NCI-H2107 treated with DMSO at 0.1 percent for 48 hours (cell line): Measurements from ENCODE around the gene MORC2.

Experiments
- DNase-seq: peaks from one replicate; lab custom pipeline; 2025; ENCODE audit not compliant: unreplicated experiment; lab: John Stamatoyannopoulos, UW

MORC2 gene

DNA sequence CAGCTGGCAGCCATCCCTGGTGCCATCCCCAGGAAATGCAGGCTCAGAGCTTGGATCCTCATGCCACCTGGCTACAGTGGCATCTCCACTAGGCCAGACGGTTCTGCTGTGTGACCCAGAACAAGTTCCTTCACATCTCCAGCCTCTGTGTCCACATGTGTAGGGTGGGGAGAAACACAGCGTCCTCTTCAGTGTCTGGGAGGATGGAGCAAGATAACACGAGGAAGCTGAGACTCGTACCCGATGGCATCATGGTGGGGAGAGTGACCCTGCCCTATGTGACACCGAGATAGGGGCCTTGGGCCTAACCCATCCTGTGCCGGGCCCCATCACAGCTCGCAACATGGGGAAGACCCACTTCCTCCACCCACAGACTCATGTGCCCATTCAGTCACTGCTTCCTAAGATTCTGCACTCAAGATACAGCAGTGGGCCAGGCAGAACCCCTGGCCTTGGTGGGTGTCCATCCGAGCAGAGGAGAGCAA, 78.5 kb downstream of the MORC2 start:
- DNase-seq, result no peak

DNA sequence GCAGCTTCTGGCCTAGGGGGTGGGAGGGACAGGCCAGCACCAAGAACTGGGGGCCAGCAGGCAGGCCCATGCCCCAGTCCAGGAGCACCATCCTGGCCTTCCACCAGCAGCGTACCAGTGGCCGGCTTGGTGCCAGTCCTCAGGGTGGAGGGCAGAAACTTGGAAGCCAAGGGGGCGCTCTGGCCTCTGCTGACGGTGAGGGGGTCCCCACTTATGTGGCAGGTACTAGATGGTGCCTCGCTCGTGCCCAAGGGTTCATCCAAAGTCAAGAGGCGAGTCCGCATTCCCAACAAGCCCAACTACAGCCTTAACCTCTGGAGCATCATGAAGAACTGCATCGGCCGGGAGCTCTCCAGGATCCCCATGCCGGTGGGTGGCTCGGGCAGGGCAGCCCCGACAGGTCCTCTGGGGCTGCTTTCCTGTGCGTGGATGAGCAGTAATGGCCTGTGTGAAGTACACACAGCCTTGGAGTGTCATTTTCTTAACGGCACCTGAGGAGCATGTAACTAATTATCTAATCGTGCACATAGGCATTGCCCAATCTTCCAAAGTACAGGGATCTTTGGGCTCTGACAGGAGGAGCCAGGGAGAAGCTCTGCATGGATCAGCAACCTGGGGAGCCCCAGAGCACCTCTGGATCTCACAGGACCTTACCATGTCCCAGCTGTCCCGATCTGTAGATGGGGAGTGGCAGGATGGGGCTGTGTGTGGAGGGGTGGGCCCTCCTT, 79.1 kb downstream of the MORC2 start:
- no peak for DNase-seq

DNA sequence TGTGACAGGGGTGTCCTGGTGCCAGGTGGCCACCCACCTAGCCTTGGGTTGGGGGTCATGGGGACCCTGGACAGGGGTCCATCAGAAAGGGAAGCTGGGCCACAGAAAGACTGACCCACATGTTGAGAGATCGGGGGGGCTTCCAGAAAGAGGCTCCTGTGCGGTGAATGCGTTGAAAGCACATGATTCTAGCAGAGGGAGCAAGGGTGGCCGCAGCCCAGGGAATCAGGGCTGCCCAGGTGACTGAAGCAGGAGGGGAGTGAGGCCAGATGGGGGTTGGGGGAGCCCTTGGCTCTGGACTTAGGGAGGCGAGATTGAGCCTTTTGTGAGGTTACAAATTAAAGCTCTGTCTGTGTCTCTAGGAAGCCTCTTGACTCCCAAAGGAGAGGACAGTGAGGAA, 80.7 kb downstream of the MORC2 start:
- no peak for DNase-seq

DNA sequence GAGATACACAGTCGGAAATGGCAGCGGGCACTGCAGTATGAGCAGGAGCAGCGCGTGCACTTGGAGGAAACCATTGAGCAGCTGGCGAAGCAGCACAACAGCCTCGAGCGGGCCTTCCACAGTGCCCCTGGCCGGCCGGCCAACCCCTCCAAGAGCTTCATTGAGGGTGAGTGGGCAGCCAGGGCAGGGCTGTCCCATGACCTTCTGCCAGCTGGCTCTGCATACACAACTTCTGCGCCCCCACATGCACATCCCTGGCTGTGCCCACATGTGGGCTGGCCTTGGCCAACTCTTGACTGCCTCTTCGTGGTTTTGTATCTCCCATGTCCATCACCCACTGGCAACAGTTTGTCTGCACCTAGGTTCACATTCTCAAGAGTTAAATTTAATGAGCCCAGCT, 81.1 kb downstream of the MORC2 start:
- no peak for DNase-seq

DNA sequence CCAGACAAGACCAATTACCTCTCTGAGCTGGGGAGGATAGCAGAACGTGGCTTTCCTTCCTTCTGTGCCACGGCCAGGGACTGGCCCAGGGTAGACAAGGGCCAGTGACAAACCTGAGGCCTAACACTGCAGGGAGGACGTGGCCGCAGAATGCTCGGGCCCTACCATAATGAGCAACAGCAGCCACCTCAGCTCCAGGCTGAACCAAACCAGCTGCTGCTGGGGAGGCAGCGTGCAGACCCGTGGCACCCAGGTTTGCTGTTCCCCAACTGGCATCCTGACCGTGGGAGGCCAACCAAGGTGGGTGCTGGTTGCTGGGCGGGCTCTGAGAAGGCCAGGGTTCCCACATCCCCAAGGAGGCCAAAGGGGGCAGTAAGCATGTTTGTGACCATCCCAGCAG, 83.0 kb downstream of the MORC2 start:
- no peak for DNase-seq

DNA sequence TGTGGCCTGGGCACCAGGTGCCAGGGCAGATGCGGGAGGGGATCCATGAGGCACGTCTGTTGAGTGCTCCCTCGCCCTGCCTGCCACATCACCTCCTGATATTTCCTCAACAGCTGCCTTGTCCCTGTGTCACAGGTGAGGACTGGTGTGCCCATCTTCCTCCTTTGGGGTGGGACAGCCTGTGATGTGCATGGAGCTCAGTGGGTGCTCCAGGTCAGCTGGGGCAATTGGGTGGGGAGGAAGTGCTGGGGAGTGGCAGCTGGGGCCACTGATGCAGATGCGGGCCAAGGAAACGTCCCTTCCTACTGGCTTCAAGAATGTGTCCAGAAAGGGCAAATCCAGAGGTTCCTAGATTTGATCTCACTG, 83.6 kb downstream of the MORC2 start:
- DNase-seq, result no peak

DNA sequence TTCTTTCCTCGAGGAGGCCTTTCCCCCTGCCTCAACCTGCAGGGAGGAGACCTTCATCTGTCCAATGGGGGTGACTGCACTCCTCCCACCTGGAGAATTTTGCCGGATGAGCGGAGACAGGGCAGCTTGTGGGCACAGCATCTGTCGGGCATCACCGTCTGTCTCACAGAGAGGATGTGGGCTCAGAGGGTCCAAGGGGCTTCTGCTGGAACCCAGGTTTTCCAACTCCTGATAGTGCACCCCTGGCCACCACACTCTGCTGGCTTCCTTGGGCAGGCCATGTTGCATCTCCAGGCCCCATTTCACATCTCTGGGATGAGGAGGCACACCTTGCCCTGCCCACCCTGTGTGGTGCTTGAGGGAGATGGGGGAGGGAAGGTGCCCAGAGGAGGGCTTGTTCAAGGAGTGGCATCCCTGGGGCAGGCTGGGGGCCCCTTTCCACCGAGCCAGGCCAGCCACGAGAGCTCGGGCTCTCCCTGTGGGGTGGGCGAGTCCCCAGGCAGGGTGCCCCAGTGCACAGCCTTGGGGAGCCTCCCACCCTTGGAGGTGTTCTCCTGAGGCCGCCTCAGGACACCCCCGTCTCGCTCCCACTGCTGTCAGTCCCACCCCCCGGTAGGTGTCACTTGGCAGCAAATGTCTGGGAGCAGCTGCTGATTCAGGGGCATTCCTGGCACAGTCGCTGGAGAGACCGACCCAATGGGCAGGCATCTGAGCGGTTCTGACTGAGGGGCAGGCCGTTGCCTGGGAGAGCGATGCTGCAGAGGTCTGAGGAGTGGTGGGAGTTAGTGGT, 84.2 kb downstream of the MORC2 start:
- DNase-seq, result no peak

DNA sequence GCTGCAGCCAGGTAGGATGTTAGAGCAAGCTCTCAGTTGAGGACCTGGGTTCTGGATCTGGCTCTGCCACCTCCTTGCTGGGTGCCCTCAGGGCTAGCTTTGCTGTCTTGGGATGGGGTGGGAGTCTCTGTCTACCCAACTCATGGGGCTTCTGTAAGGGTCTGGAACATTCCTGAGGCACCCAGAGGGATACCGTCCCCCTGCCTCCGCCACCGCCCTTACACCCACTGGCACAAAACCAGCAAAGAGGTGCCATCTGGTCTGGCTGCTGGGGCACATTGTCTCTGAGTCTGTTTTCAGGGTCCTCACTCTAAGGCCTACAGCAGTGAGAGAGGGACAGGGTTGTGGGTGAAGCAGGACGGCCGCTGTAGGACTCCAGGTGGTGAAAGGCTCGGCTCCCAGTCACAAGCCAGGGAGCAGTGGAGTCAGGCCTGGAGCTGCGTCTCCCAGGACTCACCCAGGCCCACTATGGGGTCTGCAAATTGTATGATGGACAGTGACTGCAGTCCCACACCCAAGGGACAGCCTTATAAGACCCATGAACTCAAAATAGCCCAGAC, 84.9 kb downstream of the MORC2 start:
- no peak for DNase-seq

DNA sequence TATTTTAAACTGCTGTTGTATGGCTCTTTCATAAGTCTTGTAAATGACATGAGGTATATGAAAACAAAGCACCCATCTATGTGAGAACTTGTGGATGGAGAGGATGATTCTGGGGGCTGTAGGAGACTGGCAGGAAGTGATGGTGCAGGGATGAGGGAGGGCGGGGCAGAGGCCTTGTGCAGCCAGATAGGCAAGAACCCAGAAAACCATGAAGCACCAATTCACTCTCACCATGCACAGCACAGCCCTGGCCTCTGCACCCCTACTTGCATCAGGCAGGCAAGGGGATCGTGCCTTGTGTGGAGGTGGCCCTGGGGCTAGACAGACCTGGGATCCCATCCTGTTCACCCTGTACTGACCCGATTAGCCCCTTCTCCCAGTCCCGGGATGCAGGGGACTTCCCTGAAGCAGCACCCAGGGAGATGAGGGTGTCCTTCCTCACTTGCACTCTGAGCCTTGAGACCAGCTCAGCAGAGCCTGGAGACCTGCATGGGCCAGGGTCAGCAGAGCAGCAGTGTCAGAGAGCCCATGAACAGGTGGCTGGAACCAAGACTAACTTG, 85.5 kb downstream of the MORC2 start:
- no peak for DNase-seq

DNA sequence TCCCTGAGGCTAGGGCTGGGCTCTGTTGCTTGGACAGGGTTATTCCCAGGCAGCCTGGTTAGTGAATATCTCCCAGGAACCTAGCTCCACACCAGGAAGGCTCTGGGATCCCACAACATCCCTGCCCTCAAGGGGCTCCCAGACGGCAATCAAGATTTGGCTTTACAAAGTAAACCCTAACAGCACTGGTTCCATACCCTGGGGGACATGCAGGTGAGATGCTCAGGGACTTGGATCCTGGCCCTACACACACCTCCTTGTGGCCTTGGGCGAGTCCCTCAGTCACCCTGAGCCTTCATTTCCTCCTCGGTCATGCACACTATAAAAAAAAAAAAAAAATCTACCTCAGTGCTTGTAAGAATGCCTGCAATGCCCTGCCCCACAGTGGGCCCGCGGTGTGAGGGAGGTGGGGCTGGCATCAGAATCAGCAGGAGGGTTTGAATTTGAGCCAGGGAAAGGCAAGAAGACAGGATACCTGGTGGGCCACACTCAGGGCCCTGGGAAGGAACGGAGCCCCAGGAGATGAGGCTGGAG, 86.3 kb downstream of the MORC2 start:
- DNase-seq, result no peak

DNA sequence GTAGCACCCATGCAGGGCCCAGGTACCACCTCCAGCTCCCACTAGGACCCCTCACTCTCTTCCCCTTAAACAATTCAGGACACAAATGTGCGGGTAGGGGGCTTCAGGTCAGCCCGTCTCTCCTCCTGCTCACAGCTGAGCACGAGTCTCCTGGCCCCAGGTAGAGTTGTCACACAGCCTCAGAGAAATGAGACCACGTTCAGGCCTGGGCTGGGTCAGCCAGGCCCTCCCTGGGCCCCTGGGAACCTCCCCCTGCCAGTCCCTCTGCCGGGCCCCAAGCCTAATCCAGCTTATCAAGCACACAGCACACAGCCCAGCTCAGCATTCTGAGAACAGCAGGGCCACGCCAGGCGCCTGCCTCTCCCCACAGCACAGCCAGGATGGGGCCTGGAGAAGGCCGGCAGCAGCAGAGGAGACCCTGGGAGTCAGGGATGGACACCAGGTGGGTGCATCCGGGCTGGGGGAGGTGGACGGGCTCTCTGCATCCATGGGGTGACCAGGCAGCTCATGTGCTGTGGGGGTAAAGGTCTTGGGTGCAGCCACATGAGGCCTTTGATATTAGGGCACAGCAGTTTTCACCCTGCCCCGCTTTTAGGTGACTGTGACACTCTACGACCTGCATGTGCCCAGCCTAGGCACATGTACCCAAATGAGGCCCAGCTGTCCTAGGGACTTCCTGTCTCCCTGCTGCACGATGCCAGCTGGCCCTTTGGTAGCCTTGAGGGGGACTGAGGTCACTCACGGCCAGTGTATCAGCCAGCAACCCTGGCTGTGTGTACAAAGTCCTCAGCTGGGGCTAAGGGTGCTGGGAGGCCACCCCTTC, 87.0 kb downstream of the MORC2 start:
- no peak for DNase-seq

DNA sequence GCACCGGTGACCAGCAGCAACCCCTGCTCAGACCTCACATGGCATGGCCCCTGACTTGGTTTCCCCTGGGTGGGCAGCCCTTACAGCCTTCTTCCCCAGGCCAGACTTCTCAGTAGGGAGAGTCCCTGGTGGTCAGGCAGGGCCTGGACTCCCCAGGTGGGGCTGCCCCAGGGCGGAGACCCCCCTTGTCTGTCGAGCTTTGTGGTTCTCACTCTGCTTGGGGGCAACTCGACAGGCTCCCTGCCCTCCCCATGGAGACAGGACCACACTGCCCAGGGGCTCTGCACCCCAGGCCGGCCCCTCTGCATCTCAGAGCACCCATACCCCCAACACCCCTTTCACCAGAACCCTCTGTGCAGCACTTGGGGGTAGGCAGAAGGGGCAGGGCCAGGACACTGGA, 87.7 kb downstream of the MORC2 start:
- no peak for DNase-seq

DNA sequence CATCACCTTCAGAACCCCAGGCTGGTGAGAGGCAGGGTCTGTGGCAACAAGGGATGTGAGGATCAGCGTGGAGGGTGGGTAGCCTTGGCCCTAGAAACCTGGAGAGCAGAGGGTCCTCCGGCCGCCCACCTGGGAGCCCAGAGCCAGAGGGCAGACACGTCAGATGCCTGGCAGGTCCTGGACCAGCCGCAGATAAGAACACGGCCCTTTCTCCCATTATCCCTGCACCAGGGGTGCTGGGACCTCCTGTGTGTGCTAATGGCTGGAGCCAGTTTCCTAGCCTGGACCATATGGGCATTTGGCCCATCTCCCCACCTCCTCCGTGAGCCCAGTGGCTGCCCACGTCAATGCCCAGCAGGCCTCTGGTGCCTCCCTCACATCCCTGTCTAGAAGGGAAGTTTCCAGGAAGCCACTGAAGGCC, 88.4 kb downstream of the MORC2 start:
- no peak for DNase-seq

DNA sequence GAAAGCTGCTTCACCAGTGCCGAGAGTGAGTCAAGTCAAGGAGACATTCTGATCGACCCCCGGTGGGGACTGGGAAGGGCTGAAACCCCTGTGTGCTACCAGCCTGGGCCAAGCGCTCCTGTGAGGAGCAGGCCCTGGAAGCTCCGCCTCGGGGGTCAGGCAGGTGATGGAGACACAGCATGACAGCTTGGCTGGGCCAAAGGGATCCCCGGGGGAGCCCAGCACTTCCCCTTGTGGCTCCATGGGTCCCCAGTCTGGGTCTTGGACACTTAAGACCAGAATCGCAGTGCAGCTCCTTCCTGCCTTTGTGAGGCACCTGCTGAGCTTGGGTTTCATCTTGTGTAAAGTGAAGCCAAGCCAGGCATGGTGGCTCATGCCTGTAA, 89.2 kb downstream of the MORC2 start:
- DNase-seq, result no peak

DNA sequence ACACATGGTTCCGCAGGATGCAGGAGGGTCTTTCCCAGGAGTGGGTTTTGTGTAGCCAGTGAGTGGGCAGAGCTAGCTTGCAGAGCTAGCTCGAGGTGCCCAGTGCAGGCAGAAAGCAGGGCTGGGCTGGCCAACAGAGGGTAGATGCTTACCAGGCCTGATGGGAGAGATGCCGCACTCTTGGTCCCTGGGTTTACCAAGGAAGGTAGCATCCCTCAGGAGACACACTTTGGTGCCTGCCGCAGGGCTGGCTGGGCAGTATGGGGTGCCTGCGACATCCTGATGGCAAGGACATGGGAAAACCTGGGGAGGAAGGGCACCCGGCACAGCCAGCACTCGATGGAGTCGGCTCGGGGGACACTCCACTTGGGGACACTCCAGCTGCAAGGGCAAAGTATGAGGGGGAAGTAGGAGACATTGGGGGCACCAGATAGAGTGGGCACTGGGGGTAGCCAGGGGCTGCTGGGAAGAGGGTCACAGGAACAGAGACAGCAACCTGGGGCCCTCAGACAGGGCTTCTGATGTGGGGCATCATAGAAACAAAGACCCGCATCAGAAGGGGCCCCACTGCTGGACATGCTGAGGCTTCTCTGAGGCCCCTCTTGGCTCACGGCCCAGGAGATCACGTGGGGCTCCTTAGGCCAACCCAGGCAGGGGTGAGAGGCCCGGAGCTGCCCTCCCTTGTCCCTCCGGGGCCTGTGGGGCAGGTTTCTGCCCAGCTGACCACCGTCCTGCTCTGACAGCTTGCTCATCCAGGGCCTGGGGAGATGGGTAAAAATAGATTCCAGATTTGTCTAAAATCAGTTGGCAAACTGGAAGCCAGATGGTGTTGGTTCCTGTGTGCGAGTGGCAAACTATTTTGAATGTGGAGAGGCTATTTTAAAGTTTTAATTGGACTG, 89.8 kb downstream of the MORC2 start:
- DNase-seq, result no peak

DNA sequence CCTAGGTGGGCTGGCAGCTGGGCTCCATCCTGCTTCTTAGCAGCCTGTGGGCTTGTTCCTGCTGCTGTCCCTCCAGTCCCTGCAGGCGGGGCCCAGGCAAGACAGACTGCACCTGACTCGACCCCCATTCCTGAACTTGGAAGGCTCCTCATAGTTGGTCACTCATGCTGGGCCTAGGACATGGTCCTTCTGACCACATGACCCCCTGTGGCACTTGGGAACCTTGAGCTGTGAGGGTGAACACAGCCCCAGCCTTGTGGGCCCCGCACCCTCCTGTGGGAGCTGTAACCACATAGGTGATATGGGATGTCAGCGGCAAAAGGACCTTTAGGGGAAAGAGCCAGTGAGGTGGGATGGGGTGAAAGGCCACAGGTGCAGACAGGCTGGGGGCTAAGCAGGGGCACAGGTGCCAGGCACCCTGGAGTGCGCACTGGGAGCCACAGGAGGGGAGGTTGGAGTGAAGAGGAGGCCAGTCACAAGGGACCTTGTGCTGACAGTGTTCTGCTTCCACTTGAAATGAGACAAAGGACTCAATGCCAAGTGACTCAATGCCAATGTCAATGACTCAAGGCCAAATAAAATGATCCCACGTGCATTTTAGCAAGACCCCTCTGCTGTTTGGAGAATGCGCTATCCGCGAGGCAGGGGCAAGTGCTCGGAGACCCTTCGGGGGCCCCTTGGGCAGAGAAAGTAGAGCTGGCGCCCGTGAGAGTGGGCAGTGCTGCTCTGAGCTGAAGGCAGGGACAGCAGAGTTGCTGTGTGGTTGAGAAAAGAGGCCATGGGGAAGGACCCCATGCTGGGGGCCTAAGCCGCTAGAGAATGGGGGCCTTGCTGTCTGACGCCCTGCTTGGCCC, 90.7 kb downstream of the MORC2 start:
- no peak for DNase-seq

DNA sequence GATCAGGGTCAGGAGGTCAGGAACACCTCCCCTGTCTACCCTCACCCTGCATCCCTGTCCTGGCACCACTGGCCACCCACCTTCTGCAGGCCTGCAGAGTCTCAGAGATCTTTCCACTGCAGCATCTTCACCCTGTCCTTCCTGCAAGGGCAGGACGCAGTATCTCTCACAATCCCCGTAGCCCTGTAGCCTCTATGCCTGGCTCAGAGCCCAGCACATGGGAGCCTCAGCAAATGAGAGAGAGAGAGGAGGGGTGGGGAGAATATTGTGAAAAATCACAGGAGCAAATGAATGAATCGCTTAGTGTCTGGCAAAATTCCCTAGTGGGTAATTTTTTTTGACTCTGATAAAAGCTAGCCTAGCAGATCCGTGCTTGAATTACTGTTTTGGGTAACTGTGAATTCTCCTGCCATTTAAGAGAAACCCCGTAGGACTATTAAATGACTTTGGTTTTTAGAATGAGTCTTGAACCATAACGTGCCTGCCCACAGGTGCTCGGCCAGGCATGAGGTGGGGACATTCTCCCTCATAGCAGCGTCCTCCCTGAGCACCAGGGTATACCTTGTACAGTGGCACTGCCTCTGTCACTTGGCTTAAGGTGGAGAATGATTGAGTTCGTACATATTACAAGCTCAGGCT, 91.5 kb downstream of the MORC2 start:
- DNase-seq, result no peak

DNA sequence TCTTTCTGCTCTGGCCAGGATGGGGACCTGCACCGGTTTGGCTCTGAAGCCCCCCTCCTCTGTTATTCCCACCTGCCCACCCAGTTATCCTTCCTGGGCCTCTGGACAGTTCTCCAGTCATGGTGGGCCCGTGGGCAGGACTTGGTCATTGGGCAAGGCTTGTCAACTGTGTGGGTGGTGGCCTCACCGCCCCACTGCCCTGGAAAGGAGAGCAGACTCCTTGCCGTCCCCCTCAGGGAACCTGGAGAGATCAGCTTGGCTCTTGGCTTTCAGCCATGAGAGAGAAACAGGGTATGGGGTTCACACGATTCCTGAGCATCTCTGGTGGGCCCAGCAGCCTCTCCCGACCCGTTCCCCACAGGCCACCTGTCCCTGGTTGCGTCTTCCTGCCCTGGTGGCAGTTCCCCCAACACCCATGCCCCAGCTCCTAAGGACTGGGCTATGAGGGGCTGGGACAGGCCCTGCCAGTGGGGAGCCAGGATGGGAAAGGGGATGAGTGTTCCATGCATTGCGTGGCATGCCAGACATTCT, 92.3 kb downstream of the MORC2 start:
- no peak for DNase-seq
